CD4-positive, alpha-beta T cell treated with Interleukin-6 at 100 ng/mL for 8 hours (primary cell): ENCODE measurements around the gene TAF8.

Experiments used
- DNase-seq: peaks from one replicate; pipeline ENCODE4 v3.0.0-alpha.2; 2020; ENCODE audit warnings: mixed read lengths, low spot score

TAF8 gene

DNA sequence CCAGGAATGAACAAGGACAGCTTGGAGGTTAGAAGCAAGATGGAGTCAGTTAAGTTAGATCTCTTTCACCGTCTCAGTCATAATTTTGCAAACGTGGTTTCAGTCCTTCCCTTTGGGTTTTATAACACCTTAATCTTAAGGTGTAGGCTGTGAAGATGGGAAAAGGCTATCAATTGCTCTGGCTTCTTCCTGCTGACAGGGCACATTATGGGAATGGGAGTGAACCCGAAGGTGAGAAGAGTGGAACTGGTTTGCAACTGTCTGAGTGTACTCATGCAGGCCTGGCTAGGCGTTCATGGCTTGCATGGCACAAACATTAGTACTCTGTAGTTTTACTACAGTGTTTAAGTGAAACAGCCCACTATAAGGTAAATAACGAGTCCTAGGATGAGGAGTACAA lies 9.4 kb downstream of the TAF8 start:
- no peak for DNase-seq

GRCh38 chr6:42066156-42066675 lies 15.9 kb downstream of the TAF8 start:
- DNase-seq: no peak

DNA sequence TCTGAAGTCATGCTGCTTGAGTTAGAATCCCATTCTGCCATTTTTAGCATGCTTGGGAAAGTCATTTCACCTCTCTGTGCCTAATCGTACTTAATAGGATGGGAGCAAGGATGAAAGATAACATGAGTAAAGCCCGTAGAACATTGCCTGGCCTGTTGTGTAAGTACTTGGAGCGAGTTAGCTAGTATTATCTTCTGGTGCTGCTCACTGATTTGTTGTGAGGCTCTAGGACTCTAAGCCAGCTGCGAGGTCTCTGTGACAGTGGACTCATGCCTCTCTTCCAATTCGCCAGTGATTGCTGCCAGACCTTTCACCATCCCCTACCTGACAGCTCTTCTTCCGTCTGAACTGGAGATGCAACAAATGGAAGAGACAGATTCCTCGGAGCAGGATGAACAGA lies 17.8 kb downstream of the TAF8 start:
- no peak for DNase-seq

GRCh38 chr6:42068872-42069522 lies 18.7 kb downstream of the TAF8 start:
- no peak for DNase-seq

GRCh38 chr6:42071881-42072583 lies 21.7 kb downstream of the TAF8 start:
- no peak for DNase-seq

- DNase-seq: no peak
Observed at GRCh38 chr6:42073287-42073686, 23.0 kb downstream of the TAF8 start.

- peak; percentile 36 for DNase-seq
Observed at GRCh38 chr6:42075159-42075838, 25.0 kb downstream of the TAF8 start.

DNA sequence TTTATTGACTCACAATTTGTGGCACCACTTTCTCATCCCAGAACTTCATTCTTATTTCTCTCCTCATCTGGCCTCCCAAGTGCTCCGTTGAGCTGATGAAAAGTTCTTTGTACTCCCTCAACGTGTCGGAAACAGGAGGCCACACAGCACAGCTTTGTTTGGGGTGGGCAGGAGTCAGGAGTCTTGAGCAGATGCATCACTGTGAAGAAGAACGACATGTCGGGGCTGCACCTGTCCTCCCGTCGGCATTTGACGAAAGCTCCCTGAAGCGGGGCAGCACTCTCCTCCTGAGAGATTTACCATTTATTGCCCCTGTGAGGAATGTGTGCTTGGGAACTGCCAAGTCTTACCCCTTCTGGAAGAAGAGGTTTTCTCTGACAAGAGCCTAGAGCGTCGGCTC lies 28.1 kb downstream of the TAF8 start:
- no peak for DNase-seq

GRCh38 chr6:42079941-42080464 lies 29.7 kb downstream of the TAF8 start:
- no peak for DNase-seq

DNA sequence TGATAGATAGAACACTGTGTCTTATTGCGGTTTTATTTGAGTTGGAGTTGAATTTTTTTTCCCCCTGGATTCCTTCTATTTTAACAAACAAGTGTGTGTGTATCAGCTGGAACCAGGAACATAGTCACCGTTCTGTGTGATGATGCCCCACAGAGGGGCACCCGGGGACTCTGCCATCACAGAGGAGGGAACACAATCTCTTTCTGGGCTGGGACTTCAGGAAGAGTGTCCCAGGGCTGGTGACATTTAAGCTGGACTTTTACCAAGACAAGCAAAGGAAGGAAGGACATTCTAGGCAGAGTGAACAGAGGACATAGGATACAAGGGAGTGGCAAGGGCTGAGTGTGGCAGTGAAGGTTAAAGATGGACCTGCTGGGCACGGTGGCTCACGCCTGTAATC lies 33.2 kb downstream of the TAF8 start:
- DNase-seq: no peak

GRCh38 chr6:42084889-42085288 lies 34.6 kb downstream of the TAF8 start:
- no peak for DNase-seq

DNA sequence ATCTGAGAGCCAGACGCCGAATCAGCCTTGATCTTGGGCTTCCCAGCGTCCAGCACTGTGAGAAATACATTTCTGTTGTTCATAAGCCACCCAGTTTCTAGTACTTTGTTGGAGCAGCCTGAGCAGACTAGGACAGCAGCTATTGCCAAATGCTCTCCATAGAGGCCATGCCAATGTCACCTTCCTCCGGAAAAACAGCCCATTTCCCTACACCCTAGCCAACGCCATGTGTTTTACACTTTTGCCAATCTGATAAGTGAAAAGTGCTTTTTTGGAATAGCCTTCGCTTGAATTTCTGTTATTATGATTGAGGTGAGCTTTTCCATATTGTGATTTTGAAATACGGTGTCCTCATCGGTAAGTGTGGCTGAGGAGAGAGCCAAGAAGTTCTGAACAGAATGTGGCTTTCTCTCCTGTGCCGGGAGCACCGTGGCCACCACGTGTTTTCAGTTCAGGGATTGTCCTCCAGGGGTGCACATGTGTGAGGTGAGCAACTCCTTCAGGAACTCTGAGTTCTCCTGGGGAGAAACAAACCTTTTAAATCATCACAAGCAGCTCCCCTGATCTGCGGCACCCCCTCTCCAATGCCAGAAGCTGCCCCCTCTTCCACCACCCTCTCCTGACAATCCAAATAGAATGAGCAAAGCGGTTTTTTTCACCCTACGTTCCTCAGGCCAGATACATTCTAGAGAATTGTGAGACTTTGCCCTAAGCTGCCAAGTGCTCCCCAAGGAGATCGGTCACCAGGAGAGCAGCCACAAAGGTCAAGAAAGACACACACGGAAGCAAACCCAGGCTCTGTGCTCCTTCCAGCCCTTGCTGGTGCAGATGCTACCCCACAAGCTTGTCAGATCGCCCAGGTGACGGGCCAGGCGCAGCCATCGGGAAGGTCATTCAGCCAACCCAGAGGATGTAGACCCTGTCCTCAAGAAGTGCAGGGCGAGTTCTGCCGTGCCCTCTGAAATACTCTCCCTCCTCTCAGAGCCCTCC lies 36.0 kb downstream of the TAF8 start:
- DNase-seq: no peak

DNA sequence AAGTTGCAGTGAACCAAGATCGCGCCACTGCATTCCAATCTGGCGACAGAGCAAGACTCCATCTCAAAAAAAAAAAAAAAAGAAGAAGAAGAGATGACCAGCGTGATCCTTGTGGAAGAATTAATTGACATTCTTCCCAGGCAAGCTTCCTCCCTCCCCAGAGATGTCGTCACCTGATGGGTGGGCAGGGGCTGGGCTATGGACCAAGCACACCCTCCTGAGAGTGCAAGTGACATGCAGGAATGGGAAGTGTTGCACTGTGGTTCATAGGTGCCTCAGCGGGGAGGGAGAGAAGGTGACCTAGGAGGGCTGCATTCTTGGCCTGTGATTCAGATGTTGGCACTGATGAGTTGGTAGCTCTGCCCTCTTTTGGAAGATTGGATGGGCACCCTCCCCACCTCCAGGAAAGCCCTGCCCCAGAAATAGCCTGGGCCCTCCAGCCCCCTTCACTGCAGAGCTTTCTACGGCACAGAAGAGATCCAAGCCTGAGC lies 37.8 kb downstream of the TAF8 start:
- no peak for DNase-seq

DNA sequence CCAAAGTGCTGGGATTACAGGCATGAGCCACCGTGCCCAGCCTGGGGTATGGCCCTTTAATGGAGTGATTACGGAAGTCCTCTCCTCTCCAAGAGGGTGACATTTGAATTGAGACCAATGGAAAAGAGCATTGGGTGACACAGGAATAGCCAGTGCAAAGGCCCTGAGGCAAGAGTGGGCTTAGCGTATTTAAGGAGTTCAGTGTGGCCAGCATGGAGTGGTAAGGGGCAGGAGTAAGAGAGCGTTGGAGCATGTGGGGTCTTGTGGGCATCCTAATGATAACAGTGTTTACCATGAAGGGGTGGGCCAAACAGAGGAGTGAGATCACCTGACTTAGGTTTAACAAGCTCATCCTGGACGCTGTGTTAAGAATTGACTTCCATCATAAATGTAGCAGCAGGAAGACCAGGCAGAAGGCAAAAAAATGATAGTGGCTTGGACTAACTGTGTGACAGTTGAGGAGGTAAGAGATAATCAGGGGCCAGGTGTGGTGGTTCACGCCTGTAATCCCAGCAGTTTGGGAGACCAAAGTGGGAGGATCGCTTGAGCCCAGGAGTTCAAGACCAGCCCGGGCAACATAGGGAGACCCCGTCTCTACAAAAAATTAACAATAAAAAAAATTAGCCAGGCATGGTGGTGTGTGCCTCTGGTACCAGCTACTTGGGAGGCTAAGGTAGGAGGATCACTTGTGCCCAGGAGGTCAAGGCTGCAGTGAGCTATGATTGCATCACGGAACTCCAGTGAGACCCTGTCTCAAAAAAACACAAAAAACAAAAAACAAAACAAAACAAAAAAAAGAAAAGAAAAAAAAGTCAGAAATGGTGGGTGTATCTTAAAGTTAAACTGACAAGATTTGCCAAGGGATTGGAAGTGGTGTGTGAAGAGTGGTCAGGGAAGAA lies 40.7 kb downstream of the TAF8 start:
- no peak for DNase-seq

GRCh38 chr6:42091718-42092023 lies 41.3 kb downstream of the TAF8 start:
- DNase-seq: no peak

GRCh38 chr6:42093582-42094329 lies 43.4 kb downstream of the TAF8 start:
- no peak for DNase-seq

DNA sequence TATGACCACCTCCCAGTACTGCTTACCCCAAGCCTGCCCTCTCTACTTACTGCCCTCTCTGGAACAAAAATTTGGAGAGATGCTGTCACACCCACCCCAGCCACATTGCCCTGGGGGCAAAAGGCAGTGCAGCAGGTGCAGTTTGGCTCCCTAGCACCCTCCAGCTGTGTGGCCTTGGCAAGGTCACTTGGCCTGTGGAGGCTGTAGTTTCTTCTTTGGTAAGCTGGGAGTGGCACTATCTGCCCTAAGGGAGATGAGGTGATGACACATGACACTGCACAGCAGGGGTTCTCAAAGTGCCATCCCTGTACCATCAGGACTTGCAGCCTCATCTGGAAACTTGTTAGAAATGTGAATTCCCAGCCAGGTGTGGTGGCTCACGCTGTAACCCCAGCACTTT lies 44.8 kb downstream of the TAF8 start:
- DNase-seq: no peak

- no peak for DNase-seq
Observed at GRCh38 chr6:42095776-42096541, 45.6 kb downstream of the TAF8 start.
